SK-N-SH treated with all-trans-retinoic acid at 6 μM for 48 hours (cell line): ENCODE data around the gene GPC6.

Experiments
- ATAC-seq: fragments of 200-7000 bp; cut with Tn5 transposase; 3 replicates; pipeline ENCODE4 v1.9.1; 2020; ENCODE audit warnings: mild to moderate bottlenecking, moderate library complexity
- ARNTL ChIP-seq: fragments of 450-650 bp; formaldehyde crosslinking; IDR thresholded peaks from 2 replicates; pipeline ENCODE4 v1.5.0; 2020; ENCODE audit warnings: low read depth, mild to moderate bottlenecking, moderate library complexity, borderline replicate concordance
- BACH2 ChIP-seq: fragments of 250-450 bp; sonication (Bioruptor Pico); IDR thresholded peaks from 2 replicates; pipeline ENCODE4 v1.9.0; 2021; ENCODE audit warnings: mild to moderate bottlenecking, borderline replicate concordance
- CSDC2 ChIP-seq: fragments of 250-450 bp; sonication (Bioruptor Pico); IDR thresholded peaks from 2 replicates; pipeline ENCODE4 v1.5.0; 2020; ENCODE audit warnings: mild to moderate bottlenecking, moderate library complexity
- CSRNP3 ChIP-seq: fragments of 250-450 bp; sonication (Bioruptor Pico); IDR thresholded peaks from 2 replicates; pipeline ENCODE4 v1.5.1; 2021; ENCODE audit warnings: mild to moderate bottlenecking, moderate library complexity
- ESRRG ChIP-seq: fragments of 250-450 bp; sonication (Bioruptor Pico); IDR thresholded peaks from 2 replicates; pipeline ENCODE4 v1.6.1; 2021; ENCODE audit warnings: mild to moderate bottlenecking
- GLIS3 ChIP-seq: fragments of 250-450 bp; sonication (Bioruptor Pico); IDR thresholded peaks from 2 replicates; pipeline ENCODE4 v1.5.0; 2020; ENCODE audit warnings: mild to moderate bottlenecking, moderate library complexity
- ISL1 ChIP-seq: fragments of 250-450 bp; sonication (Bioruptor Pico); IDR thresholded peaks from 2 replicates; pipeline ENCODE4 v2.1.2; 2022; ENCODE audit warnings: mild to moderate bottlenecking, moderate library complexity
- OSR1 ChIP-seq: fragments of 250-450 bp; sonication (Bioruptor Pico); IDR thresholded peaks from 2 replicates; pipeline ENCODE4 v1.8.0; 2022; ENCODE audit warnings: moderate library complexity, mild to moderate bottlenecking, inconsistent platforms
- PATZ1 ChIP-seq: fragments of 250-450 bp; sonication (Bioruptor Pico); IDR thresholded peaks from 2 replicates; pipeline ENCODE4 v1.8.0; 2020; ENCODE audit warnings: mild to moderate bottlenecking, moderate library complexity, borderline replicate concordance
- POU6F1 ChIP-seq: fragments of 250-450 bp; sonication (Bioruptor Pico); IDR thresholded peaks from 2 replicates; pipeline ENCODE4 v1.8.0; 2021; ENCODE audit warnings: low read depth, mild to moderate bottlenecking, moderate library complexity, borderline replicate concordance
- PPARA ChIP-seq: fragments of 250-450 bp; sonication (Bioruptor Pico); IDR thresholded peaks from 2 replicates; pipeline ENCODE4 v1.5.0; 2020; ENCODE audit warnings: mild to moderate bottlenecking, borderline replicate concordance
- RARB ChIP-seq: fragments of 250-450 bp; sonication (Bioruptor Pico); IDR thresholded peaks from 2 replicates; pipeline ENCODE4 v1.8.0; 2021; ENCODE audit warnings: mild to moderate bottlenecking, moderate library complexity
- SNAI2 ChIP-seq: fragments of 250-450 bp; sonication (Bioruptor Pico); IDR thresholded peaks from 2 replicates; pipeline ENCODE4 v1.5.0; 2020; ENCODE audit warnings: mild to moderate bottlenecking, moderate library complexity
- TCF4 ChIP-seq: fragments of 250-450 bp; sonication (Bioruptor Pico); IDR thresholded peaks from 2 replicates; pipeline ENCODE4 v1.8.0; 2021; ENCODE audit warnings: mild to moderate bottlenecking, moderate library complexity, borderline replicate concordance
- TOX ChIP-seq: fragments of 250-450 bp; sonication (Bioruptor Pico); IDR thresholded peaks from 2 replicates; pipeline ENCODE4 v1.8.0; 2021; ENCODE audit warnings: mild to moderate bottlenecking, moderate library complexity, borderline replicate concordance
- ZC3H10 ChIP-seq: fragments of 250-450 bp; sonication (Bioruptor Pico); IDR thresholded peaks from 2 replicates; pipeline ENCODE4 v1.5.1; 2021; ENCODE audit warnings: mild to moderate bottlenecking, moderate library complexity
- ZFP3 ChIP-seq: fragments of 250-450 bp; sonication (Bioruptor Pico); IDR thresholded peaks from 2 replicates; pipeline ENCODE4 v1.5.0; 2020; ENCODE audit warnings: mild to moderate bottlenecking, moderate library complexity
- ZFP30 ChIP-seq: fragments of 450-650 bp; formaldehyde crosslinking; IDR thresholded peaks from 2 replicates; pipeline ENCODE4 v1.5.0; 2022; ENCODE audit warnings: mild to moderate bottlenecking, moderate library complexity
- ZNF565 ChIP-seq: fragments of 450-650 bp; formaldehyde crosslinking; conservative IDR thresholded peaks from 2 replicates; pipeline ENCODE4 v1.5.0; 2020; ENCODE audit warnings: low read depth, mild to moderate bottlenecking, moderate library complexity
- ZNF70 ChIP-seq: fragments of 450-650 bp; formaldehyde crosslinking; IDR thresholded peaks from 2 replicates; pipeline ENCODE4 v1.5.0; 2020; ENCODE audit warnings: mild to moderate bottlenecking, moderate library complexity
- ZNF8 ChIP-seq: fragments of 450-650 bp; formaldehyde crosslinking; IDR thresholded peaks from 2 replicates; pipeline ENCODE4 v1.5.0; 2020; ENCODE audit warnings: mild to moderate bottlenecking, moderate library complexity
- TF ChIP-seq, protein P1 (sequence below): fragments of 250-450 bp; sonication (Bioruptor Pico); IDR thresholded peaks from 2 replicates; pipeline ENCODE4 v1.5.0; 2020; ENCODE audit warnings: mild to moderate bottlenecking, moderate library complexity
- TF ChIP-seq, protein P2 (sequence below): fragments of 250-450 bp; sonication (Bioruptor Pico); IDR thresholded peaks from 2 replicates; pipeline ENCODE4 v1.5.1; 2020; ENCODE audit warnings: low read depth, mild to moderate bottlenecking, moderate library complexity

The GPC6 gene

DNA sequence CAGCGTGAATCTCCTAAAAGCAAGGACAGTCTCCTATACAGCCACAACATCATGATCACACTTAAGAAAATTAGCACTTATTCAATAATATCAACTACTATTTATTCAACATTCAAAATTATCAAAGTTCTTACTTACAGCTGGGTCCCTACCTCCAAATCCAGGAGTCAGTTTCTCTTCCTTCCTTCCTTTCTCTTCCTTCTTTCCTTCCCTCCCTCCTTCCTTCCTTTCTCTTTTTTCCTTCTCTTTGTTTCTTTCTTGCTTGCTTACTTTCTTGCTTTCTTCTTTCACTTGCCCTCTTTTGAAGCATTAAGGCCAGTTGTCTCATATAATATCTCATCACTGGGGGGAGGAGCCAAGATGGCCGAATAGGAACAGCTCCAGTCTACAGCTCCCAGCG lies 1145.2 kb downstream of the GPC6 start (continued):
- TF ChIP-seq, protein P1, sequence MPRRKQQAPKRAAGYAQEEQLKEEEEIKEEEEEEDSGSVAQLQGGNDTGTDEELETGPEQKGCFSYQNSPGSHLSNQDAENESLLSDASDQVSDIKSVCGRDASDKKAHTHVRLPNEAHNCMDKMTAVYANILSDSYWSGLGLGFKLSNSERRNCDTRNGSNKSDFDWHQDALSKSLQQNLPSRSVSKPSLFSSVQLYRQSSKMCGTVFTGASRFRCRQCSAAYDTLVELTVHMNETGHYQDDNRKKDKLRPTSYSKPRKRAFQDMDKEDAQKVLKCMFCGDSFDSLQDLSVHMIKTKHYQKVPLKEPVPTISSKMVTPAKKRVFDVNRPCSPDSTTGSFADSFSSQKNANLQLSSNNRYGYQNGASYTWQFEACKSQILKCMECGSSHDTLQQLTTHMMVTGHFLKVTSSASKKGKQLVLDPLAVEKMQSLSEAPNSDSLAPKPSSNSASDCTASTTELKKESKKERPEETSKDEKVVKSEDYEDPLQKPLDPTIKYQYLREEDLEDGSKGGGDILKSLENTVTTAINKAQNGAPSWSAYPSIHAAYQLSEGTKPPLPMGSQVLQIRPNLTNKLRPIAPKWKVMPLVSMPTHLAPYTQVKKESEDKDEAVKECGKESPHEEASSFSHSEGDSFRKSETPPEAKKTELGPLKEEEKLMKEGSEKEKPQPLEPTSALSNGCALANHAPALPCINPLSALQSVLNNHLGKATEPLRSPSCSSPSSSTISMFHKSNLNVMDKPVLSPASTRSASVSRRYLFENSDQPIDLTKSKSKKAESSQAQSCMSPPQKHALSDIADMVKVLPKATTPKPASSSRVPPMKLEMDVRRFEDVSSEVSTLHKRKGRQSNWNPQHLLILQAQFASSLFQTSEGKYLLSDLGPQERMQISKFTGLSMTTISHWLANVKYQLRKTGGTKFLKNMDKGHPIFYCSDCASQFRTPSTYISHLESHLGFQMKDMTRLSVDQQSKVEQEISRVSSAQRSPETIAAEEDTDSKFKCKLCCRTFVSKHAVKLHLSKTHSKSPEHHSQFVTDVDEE (CRISPR knock-in tag): no peak
- TF ChIP-seq PATZ1 (CRISPR knock-in tag) (no peak), GLIS3 (CRISPR knock-in tag) (no peak)
- TF ChIP-seq, all 23 proteins: peak for 0

DNA sequence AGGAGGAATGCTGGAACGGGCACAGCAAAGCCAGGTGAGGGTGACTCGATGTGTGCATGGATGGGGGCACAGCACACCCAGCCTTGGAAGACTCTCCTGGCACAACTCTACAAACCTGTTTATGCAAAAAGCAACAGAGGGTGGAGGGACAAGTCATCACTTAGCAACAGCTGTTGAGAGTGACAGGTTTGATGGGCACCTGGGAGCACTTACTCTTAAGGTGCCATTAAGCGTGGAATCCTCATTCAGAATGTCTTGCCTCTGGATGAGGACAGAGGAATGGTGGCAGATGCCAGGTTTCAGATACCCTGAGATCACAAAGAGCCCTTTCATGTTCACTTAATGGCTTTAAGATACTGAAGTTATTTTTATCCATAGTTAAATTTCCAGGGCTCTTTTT lies 1155.9 kb downstream of the GPC6 start:
- no peak for ATAC-seq
- TF ChIP-seq ISL1 (CRISPR knock-in tag) (no peak), RARB (CRISPR knock-in tag) (no peak), PPARA (no peak), ZC3H10 (CRISPR knock-in tag) (no peak), ZFP30 (CRISPR knock-in tag) (no peak), CSDC2 (CRISPR knock-in tag) (no peak), ZNF8 (CRISPR knock-in tag) (no peak), OSR1 (CRISPR knock-in tag) (no peak), CSRNP3 (CRISPR knock-in tag) (no peak), ZFP3 (CRISPR knock-in tag) (no peak), GLIS3 (CRISPR knock-in tag) (no peak), BACH2 (CRISPR knock-in tag) (no peak), POU6F1 (CRISPR knock-in tag) (no peak), PATZ1 (CRISPR knock-in tag) (no peak), ZNF565 (CRISPR knock-in tag) (no peak), TCF4 (CRISPR knock-in tag) (no peak), TOX (CRISPR knock-in tag) (no peak), ESRRG (CRISPR knock-in tag) (no peak)
- TF ChIP-seq, protein P2, sequence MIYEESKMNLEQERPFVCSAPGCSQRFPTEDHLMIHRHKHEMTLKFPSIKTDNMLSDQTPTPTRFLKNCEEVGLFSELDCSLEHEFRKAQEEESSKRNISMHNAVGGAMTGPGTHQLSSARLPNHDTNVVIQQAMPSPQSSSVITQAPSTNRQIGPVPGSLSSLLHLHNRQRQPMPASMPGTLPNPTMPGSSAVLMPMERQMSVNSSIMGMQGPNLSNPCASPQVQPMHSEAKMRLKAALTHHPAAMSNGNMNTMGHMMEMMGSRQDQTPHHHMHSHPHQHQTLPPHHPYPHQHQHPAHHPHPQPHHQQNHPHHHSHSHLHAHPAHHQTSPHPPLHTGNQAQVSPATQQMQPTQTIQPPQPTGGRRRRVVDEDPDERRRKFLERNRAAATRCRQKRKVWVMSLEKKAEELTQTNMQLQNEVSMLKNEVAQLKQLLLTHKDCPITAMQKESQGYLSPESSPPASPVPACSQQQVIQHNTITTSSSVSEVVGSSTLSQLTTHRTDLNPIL (CRISPR knock-in tag): no peak

- no peak for ATAC-seq
- TF ChIP-seq ZFP30 (CRISPR knock-in tag) (no peak), GLIS3 (CRISPR knock-in tag) (no peak), TCF4 (CRISPR knock-in tag) (no peak), ARNTL (no peak), ZNF70 (CRISPR knock-in tag) (no peak), ZNF8 (CRISPR knock-in tag) (no peak), SNAI2 (CRISPR knock-in tag) (no peak), ESRRG (CRISPR knock-in tag) (no peak), ISL1 (CRISPR knock-in tag) (no peak), OSR1 (CRISPR knock-in tag) (no peak), ZC3H10 (CRISPR knock-in tag) (no peak), ZNF565 (CRISPR knock-in tag) (no peak)
- TF ChIP-seq, protein P2 (CRISPR knock-in tag): no peak
- TF ChIP-seq, protein P1 (CRISPR knock-in tag): no peak
Observed at GRCh38 chr13:94382960-94383359, 1156.4 kb downstream of the GPC6 start.
